NCI-H128 (cell line): ENCODE data around the gene SHROOM2.
"Not testable (repeated sequence)": the region's sequence is repeated elsewhere in the genome, so short reads cannot be mapped to it uniquely, and the experiment has no call there.

Source experiments
- DNase-seq: peaks from one replicate; lab custom pipeline; 2025; ENCODE audit not compliant: unreplicated experiment; lab: John Stamatoyannopoulos, UW

Gene SHROOM2

DNA sequence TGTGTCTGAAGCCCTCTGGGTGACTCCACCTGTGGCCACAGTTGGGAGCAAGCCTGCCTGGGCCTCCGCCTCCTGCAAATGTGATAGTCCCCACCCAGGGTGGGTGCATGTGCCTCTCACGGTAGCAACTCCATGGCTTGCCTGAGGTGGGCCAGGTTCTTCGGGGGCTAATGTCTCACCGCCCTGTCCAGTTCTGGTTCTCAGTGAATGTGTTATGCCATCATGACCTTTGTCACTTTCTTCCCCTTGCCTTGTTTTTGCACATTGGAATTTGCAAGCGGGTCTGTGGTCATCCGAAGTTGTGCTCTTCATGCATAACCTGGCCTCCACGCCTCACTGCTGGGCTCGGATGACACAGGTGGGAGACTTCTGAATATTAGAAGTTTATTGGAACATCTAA, 39.7 kb downstream of the SHROOM2 start:
- no peak for DNase-seq

DNA sequence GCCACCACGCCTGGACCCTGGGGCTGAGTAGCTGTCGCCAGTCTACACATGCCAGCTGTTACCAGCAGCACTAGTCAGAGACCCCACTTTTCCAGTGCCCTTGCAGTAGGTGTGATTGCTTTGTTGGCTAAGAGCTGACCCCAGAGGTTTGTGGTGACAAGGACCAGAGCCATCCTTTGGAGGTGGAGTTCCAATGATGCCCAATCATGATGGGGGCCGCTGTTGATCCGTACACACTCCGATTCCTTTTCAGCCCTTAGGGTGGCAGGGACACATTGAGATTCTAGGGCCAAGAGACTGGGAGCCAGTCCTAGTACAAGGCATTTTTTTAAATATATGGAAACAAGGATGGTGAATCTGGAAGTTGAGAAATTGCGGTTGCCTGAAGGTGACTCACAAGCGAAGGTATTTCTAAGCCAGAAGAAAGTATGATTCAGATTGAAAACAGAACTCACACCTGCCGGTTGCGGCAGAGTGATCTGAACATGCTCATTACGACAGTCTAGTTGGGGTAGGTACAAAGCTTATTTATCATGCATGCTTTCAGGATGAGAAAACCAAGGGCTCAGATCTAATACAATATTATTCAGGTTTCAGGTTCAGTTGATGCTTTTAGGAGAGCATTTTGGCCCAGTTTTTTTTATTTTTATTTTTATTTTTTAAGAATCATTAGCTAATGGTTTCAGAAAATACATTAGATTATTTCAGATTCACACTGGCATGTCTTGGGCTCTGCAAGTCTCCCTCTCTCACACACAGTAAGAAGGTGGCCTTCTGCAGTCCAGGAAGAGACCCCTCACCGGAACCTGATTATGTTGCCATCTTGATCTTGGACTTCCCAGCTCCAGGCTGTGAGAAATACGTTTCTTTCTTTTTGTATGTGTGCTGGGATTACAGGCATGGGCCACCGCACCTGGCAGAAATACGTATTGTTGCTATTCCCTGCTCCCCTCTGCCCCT, 43.4 kb downstream of the SHROOM2 start:
- DNase-seq, result no peak

DNA sequence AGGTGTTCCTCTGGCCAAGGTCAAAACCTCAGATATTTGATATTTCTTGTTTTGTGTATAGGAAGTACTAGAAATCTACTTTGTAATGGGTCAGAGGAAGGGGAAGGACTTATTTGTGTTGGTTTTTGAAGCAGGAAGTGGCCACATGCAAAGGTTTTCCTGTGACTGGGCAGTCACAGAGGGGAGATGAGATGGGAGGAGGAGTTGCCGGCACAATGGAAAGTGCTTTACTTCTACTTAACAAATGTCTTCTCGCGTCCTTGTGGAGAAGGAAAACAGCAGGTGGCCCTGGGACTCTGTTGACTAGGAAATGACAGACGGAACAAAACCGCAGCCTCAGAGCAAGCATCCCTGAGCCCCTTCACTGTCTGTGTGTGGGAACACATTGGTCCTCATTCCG, 46.6 kb downstream of the SHROOM2 start:
- DNase-seq, result no peak

DNA sequence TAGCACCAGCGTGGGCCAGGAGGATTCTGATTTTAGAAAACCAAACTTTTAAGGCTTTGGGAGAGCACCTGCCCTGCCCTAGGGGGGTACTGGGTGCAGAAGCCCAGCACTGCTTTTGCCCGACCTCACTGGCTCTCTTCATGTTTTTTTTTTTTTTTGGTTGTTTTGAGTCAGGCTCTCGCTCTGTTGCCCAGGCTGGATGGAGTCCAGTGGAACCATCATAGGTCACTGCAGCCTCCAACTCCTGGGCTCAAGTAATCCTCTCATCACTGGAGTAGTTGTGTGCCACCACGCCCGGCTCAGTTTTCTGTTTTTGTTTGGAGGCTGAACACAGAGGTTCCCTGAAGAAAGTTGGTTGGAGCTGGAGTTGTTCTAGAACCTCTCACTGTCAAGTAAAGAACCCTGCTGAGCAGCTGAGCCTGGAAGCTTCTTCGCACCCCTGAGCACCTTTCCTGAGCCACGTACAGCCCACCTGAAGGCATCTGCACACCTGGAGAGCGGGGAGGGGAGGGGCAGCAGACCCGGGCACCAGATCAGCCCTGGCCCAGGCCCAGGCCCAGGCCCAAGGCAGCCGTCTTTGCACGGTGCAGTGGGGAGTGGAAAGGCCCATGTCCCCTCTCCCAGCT, 49.5 kb downstream of the SHROOM2 start:
- no peak for DNase-seq

DNA sequence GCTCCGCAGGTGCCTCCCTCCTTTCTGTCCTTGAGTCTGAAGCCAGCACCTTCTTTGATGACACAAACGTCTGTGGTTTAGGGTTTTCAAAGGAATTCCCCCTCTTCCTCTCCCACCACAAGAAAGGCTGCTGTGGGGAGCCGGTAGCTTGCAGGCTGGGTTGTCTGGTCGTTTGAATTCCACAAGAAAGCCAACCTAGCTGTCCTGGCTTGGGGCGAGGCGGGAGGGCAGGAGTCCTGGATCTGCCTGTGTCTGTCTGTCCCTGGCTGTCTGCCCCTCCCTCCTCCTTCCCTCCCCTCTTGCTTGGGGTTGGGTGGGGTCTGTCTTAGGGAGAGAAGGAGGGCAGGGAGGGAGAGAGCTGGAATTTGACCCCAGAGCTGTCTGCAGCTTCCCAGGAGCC, 56.3 kb downstream of the SHROOM2 start:
- DNase-seq, result no peak

DNA sequence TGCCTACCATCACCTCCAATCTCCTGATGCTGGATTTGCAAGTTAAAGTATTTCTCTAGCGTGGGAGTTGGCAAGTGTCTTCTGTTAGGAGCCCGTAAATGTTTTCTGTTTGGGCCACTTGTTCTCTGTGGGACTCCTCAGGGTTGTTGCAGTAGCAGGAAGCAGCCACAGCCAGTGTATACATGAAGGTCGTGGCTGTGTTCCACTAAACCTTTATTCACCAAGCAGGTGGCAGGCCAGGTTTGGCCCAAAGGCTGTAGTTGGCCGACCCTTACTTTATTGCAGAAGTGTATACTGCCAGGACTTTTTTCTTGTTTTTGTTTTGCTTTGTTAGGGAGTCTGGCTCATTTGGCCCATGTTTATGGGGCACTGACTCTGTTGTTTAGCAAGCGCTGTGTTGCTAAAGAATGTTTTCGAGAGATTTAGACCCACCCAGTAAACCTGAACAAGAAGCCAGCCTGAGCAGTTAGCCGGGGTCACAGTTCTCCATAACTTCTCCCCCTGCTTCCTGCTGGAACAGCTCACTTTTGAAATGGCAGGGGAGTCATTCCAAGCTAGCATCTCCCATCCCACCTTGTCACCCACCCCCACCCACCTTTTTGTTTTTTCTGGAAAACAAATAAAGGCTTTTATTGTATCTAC, 58.8 kb downstream of the SHROOM2 start:
- DNase-seq, result no peak

DNA sequence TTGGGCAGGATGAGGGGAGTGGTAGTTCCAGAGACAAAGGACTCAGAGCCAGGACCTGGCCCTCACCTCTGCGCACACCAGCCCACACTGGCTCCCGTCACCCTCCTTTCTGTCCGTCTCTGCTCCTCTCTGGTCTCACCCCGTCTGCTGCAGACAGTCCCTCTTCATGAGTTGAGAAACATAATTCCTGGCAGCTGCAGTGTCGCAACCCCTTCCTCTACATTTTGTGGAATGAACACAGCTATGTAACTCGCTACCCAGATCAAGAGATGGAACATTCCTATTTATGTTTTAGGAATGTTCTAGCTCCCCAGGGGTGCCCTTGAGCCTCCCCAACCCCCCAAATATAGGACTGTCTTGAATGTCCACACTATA, 59.3 kb downstream of the SHROOM2 start:
- no peak for DNase-seq

DNA sequence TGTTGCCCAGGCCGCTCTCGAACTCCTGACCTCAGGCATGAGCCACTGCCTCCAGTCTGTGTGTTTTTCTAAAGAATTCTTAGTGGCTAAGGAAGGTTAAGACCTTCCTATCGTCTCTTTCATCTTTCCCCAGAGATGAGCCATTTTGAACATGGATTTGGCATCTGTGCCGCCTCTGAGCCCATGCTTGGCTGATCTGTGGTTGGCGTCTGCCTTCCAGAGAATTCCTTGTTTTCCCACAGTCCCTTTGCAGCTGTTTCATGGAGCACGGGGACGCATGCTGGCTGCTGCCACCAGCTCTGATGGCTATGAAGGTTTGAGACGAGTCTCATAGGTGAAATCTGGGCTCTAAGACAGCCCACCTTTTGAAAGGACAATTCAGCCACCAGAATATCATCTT, 60.4 kb downstream of the SHROOM2 start:
- no peak for DNase-seq

DNA sequence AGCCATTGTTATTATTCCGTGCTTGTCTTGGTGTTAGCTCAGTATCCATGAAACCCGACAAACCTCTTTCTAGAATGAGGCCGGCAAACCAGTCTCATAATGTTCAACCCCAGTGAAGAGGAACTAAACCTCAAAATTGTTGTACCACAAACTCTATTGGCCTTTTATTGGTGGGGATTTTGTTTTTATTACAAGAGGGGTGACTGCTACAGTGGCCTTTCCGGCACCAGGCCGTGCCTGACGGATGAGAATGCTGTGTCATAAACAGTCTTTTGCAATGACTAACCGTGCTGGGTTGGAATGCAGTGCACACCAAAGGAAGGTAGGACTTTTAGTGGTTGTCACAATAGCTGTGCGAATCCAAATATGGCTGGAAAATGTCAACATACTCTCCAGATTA, 60.8 kb downstream of the SHROOM2 start:
- DNase-seq, result no peak

DNA sequence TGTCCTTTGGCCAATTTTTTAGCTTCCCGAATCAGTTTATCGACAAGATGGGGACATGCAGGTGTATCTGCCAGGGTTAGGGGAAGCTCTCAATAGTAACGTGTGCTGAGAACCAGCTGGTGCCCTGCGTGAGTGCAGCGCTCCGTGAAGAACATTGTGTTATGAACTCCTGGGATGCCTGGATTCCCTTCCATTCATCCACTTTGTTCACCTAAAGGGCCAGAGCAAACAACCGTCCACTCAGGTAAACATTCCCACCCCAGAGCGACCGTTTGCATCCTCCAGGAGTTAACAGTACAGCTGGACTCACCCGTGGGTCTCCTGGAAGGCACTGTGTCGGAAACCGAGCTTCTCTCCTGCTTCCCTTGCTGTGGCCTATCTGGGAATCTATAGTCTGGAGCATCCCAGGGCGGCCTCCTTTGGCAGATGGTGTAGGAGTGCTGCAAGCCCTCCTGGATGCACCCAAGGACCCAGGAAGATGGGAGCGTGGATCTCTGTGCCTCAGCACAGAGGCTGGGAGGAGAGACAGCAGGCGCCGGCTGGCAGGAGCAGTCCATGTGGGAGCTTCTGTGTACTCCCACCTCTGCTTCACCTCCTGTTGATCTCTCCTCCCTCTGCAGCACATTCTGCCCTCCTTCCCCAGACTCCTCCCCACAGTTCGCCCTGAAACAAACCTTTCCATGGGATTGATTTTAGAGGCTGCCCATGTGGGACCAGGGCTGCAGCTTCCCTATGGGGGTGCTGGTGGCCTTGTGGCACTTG, 62.7 kb downstream of the SHROOM2 start:
- DNase-seq, result no peak

DNA sequence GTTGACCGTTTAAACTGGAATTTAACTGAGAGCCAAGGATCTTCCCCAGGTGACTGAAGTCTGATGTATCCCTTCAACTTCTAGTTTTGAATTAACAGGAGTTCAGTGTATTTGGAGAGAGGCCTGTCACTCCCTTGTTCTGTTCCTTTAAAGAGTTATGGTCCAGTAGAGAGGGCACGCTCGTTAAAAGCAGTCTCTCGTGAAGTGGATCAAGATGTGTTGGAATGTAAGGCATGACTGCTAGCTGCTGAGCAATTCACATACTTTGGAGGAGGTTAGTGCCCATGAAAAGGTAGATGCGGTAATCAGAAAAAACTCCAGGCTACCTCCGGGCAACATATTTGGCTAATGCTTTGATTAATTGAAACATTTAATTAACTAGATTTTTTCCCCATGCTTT, 65.7 kb downstream of the SHROOM2 start:
- no peak for DNase-seq

DNA sequence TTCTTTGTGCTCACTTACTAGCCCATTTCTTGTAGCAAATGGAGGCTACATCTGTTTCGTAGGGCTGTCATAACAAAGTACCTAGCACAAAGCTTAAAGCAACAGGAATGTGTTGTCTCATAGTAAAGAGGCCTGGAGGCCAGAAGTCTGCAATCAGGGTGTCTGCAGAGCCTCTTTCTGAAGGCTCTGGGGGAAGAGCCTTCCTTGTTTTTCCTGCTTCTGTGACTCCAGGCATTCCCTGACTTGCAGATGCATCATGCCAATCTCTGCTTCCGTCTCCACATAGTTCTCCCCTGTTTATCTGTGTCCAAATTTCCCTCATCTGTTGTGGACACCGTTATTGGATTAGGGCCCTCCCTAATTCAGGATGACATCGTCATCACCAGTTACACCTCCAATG, 67.1 kb downstream of the SHROOM2 start:
- DNase-seq, result no peak

DNA sequence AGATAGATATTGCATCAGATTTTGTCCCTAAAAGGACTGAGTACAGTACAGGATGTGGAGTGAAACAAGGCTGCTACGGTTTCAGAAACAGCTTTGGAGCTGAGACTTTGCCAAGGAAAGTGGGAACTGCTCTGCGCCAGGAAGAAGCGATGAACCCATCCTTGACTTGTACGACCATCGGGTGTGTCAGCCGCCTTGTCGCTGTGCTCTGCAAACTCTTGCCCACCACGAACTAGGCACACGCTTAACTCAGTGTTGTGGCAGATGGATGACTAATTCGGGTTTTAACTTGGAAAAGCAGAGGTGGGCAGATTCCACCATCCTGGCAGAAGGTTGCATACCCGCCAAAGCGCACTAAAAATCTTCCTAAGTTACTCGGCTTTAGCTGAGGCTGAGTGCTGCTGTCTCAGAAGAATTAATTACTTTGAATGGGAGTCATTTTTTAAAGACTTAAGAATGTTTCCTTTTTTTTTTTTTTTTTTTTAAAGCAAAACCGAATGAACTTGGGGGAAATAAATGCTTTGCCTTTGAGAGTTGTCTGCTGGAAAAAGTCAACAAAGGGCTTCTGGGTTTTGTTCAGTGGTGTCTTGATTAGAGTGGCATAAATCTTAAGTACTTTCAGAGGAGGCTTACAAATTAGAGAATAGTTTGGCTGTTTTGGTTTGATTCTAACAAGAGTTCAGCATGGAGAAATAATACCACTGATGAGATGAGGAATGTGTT, 69.5 kb downstream of the SHROOM2 start:
- no peak for DNase-seq

DNA sequence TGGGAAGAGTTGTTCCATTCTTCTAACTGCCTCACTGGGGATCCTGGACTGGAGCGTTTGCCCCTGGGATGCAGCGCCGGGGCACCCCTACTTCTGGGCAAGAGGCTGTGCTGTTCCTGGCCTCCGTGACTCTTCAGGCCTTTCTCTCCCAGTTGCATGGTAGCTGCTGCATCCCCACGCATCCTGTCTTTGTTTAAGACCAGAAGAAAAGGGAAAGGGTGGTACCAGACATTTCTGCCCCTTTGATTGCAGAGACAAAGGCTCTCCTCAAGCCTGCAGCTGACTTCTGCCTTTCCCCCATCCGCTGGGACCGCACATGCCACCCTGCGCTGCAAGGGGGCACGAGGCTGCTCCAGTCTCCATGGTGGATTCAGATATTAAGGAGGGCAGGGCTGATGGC, 70.4 kb downstream of the SHROOM2 start:
- DNase-seq, result no peak

DNA sequence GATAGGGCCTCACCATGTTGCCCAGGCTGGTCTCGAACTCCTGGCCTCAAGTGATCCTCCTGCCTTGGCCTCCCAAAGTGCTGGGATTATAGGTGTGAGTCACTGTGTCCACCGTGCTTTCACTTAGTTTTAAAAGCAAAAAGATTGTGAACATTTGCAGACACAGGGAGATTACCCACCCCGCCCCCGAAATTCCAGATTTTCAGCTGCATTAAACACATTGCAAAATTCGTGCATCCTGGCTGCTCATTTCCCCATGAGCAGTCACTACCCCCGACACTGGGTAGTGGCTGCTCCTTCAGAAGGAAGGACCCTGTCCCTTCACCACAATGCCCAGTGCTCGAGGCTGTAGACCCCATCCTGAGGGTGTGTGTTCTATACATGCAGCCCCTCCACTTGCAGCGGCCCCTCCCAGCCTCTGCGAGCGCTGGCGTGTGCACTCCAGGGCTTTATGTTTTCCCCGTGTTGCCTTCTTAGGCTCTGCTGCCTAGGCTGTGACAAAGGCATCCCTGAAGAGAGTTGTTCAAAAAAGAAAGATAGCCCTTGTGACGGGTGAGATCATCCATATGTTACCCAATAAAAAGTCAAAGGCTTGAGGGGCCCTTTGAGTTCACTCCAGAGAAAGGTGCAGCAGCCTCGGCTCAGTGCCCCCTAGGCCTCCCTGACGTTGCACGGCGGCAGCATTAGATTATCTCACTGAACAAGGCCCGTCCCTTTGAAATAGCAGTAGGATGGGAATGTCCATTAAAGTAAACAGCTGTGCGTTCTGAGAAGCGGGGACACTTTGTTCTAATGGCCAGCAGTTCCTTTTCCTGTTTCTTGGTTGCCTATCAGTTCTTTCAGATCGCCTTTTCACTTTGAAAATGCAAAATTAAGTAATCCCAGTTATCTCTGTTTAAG, 71.6 kb downstream of the SHROOM2 start:
- no peak for DNase-seq

DNA sequence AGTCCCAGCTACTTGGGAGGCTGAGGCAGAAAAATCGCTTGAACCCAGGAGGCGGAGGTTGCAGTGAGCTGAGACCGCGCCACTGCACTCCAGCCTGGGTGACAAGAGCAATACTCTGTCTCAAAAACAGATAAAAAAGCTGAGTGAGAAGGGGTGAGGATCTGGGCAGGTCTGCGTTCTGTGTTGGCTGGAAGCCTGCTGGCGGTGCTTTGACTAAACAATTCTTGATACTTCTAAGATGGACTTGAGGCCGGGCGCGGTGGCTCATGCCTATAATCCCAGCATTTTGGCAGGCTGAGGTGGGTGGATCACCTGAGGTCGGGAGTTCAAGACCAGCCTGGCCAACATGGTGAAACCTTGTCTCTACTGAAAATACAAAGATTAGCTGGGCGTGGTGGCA, 72.5 kb downstream of the SHROOM2 start:
- not testable (repeated sequence) for DNase-seq

DNA sequence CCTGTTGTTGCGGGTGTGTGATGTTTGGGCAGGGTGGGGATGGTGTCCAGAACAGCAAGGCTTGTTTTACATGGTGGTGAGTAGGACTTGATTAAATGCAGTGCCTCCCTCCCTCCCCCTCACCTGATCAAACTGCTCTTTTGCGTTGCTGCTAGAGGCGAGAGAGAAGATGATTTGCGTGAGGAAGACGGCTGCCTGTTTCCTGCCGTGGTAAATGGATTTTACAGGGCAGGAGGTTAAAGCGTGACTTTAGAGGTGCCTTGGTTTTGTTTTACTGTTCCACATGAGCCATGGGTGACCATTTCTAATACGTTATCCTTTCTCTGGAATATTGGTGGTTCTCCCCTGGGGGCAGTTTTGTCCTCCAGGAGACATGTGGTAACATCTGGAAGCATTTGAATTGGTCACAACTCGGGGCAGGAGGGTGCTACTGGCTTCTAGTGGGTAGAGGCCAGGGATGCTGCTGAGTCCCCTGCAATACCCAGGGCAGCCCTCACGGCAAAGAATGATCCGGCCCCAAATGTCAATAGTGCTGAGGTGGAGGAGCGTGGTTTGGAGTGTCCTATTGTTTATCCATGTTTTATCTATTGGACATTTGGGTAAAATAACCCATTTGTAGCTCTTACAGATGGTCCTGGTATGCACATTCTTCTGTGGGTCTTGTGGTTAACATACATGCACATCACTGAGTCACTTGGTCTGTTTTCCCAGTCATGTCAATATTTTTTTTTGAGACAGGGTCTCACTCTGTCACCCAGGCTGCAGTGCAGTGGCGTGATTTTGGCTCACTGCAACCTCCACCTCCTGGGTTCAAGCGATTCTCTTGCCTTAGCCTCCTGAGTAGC, 73.7 kb downstream of the SHROOM2 start:
- DNase-seq, result no peak

DNA sequence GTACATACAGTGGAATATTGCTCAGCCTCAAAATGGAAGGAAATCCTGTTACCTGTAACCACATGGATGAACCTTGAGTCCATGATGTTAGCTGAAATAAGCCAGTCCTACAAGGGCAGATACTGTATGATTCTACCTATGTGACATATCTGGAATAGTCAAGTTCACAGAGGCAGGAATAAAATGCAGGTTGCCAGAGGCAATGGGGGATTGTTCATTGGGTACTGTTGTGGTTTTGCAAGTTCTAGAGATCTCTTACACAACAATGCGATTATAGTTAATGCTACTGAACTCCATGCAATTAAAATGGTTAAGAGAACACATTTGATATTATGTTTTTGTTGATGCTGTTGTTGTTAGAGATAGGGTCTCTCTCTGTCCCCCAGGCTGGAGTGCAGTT, 74.6 kb downstream of the SHROOM2 start:
- no peak for DNase-seq

DNA sequence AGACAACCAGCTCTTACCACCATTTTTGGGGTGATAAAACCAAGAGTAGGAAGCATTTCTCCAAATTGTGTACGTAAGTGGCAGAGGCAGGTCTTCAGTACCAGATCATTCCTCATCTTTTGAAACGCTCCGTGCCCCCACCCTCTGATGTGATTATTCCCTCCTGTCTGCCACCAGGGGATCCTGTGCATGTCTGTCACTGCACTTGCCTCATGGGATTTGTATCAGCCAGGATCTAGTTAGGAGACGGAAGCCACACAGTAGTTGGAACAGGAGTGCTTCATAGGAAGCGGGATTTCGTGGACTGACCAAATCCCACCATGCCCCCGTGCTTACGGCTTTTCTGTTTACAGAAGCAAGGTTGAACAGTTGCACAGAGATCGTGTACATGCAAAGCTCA, 75.5 kb downstream of the SHROOM2 start:
- no peak for DNase-seq
